Measurements from ENCODE around the gene OTULIN.

The OTULIN gene

DNA sequence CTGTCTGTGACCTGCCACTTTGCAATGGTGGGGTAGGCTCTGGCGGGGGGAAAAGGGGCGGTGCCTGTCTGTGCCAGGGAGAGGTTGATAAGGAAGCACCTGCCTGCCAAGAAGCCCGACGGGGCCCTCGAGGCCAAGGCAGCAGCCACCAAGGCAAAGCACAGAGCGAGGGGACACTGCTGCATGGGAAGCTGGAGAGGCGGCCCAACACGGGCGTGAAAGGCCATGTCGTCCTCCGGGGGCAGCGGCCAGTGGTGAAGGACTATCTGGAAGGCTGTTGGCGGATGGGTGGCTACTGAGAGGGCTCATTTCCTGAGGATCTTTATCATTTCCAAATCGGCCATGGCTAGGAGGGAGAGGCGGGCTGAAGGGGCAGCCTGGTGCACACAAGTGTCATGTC, 66.4 kb downstream of the OTULIN start:
- in situ Hi-C loops (cut with MboI; ENCODE audit: low pct_unique_long_range_greater_than_20kb, low sequenced_read_pairs): loop anchor here (25.0 kb wide), 1 partner anchor 281 kb away; no protein-coding TSS in a partner anchor
- DNase-seq: no peak

DNA sequence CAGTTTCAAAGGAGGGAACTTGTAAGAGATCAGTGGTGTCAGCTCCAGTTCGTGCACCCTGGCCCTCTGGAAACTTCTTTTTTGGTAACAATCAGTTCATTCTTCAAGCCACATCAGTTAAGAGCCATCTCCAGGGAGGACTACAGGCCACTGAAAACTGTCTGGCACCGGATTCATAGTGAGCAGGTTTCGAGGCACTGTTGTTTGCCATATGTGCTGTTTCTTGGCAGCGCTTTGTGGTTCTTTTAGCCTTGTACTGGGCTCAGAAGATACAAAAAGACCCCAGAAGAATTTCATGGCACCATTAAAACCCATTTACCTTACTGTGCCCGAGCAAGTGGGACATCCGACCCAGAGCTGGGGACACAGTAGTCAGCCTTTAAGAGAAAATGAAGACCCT, 68.5 kb downstream of the OTULIN start:
- in situ Hi-C loops (cut with MboI; ENCODE audit: low pct_unique_long_range_greater_than_20kb, low sequenced_read_pairs): loop anchor here (25.0 kb wide), 1 partner anchor 279 kb away; no protein-coding TSS in a partner anchor

DNA sequence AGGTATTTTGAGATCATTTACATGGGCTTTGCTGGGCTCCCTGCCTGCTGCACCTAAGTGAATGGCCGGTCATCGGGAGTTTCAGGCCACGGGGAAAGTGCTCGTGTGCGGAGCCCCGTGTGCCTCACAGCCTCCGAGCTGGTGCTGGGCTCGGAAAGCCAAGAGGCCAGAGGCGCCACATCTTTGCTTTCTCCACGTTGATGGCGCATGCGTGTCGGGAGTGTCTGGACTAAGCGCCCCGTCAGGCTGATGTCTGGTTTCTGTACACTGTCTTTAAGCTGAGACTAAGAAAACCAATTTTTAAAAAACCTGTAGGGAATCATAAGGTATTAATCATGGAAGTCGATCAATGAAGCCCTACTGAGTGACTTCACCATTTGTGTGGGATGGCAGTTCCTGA, 69.1 kb downstream of the OTULIN start:
- no peak for DNase-seq
- in situ Hi-C loops (cut with MboI; ENCODE audit: low pct_unique_long_range_greater_than_20kb, low sequenced_read_pairs): loop anchor here (25.0 kb wide), 1 partner anchor 279 kb away; no protein-coding TSS in a partner anchor

More for the DNA sequence above, 68.5 kb downstream of the OTULIN start:
- DNase-seq: no peak

GRCh38 chr5:14734396-14734795, 69.9 kb downstream of the OTULIN start:
- in situ Hi-C loops (cut with MboI; ENCODE audit: low pct_unique_long_range_greater_than_20kb, low sequenced_read_pairs): loop anchor here (25.0 kb wide), 1 partner anchor 278 kb away; no protein-coding TSS in a partner anchor
- no peak for DNase-seq

DNA sequence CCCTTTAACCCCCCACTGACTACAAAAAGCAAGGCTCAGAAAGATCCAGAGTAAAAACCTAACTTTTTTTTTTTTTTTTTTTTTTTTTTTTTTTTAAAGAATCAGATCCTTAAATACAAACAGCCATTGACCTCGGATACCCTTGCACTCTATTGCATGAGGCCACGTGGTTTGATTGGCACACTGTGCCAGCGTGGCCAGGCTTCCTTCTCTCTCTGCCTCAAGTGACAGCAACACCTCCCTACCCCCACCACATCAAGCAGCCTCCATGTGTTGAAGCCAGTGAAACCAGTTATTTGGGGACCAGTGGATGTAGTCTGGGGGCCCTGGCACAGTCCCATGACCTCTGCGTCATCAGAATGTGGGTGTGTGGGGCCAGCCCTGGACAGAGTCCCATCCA, 71.4 kb downstream of the OTULIN start:
- in situ Hi-C loops (cut with MboI; ENCODE audit: low pct_unique_long_range_greater_than_20kb, low sequenced_read_pairs): loop anchor here (25.0 kb wide), 1 partner anchor 276 kb away; no protein-coding TSS in a partner anchor
- no peak for DNase-seq

DNA sequence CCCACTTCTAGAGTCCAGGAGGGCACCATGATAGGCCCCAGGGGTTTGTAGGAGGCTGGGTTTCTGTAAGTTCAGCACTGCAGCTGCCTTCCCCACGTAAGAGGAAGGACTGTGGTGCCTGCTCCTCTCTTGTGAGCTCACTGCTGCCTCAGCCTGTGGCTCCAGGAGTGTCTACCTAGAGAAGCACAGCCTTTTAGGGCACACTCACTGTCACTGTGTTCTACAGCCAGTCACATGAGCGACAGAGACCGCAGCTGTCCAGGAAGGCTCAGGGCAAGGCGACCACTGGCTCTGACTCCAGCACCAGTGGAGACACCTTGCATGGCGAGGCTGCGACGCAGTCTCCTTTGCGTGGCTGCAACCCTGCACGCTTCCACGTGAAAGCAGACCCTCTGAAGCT, 72.8 kb downstream of the OTULIN start:
- no peak for DNase-seq
- in situ Hi-C loops (cut with MboI; ENCODE audit: low pct_unique_long_range_greater_than_20kb, low sequenced_read_pairs): loop anchor here (25.0 kb wide), 1 partner anchor 275 kb away; no protein-coding TSS in a partner anchor

GRCh38 chr5:14738050-14738449, 73.5 kb downstream of the OTULIN start:
- in situ Hi-C loops (cut with MboI; ENCODE audit: low pct_unique_long_range_greater_than_20kb, low sequenced_read_pairs): loop anchor here (25.0 kb wide), 1 partner anchor 274 kb away; no protein-coding TSS in a partner anchor
- no peak for DNase-seq

DNA sequence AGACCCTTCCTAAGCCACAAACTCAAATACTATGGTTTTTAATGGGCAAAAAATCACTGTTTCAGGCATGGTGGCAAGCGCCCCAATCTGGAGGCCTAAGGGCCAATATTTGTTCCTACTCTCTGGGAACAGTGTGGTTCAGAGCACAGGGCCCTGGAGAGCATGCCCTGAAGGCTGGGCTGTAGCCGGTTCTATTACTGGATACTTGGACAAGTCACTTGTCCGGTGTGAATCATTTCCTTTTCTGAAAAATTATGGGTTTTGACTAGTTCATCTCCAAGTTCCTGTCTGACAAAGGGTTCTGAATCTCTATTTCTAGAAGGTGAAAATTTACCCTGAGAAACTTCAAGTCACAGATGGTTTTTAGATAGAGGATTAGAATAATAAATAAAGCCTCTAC, 75.0 kb downstream of the OTULIN start:
- in situ Hi-C loops (cut with MboI; ENCODE audit: low pct_unique_long_range_greater_than_20kb, low sequenced_read_pairs): loop anchor here (25.0 kb wide), 1 partner anchor 273 kb away; no protein-coding TSS in a partner anchor
- DNase-seq: no peak

DNA sequence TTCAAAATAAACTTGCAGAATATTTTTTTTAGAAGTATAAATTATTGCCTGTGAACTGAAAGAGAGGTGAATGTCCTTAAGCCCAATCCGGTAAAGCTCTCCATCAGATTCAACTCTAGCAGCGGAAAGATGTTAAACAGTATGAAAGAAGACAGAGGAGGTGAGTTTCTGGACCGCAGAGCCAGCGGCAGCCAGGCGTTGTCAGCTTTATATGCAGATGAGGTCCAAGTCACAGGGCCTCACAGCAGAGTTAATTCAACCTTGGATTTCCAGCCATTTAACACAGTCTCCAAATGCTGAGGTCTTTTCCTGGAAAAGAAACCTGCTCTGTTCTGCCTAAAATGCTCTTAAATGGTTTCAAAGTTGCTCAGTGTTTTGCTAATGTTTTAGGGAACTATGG, 75.5 kb downstream of the OTULIN start:
- in situ Hi-C loops (cut with MboI; ENCODE audit: low pct_unique_long_range_greater_than_20kb, low sequenced_read_pairs): loop anchor here (25.0 kb wide), 1 partner anchor 272 kb away; no protein-coding TSS in a partner anchor
- DNase-seq: no peak

GRCh38 chr5:14741131-14741530, 76.6 kb downstream of the OTULIN start:
- DNase-seq: no peak
- in situ Hi-C loops (cut with MboI; ENCODE audit: low pct_unique_long_range_greater_than_20kb, low sequenced_read_pairs): loop anchor here (25.0 kb wide), 1 partner anchor 271 kb away; no protein-coding TSS in a partner anchor

DNA sequence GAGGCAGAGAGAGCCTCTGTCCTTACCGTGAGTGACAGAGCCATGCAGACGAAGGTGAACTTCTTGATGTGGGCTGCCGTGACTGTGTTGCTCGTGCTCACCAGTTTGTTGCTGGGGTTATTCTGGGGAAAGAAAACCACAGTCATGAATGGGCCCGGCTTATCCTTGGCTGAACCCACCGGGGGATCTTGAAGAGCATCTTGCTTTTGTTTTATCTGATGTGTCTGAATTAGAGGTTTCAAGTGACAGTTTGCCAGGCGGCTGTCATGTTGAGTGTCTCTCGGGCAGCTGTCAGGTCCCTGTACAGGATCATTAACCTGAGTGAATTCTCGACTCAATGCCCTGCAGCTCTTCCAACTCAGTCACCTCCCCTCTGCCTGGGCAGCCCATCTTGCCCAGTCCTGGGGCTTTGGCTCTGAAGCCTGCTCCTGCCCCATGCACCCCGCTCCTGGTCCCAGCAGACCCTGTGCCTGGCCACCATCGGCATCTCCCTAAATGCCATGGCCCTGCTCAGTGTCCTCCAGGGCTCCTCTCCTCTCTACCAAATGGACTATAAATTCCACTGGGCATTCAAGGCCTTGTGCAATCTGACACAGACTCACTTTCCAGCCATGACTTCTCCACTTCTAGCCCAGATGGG, 77.4 kb downstream of the OTULIN start:
- in situ Hi-C loops (cut with MboI; ENCODE audit: low pct_unique_long_range_greater_than_20kb, low sequenced_read_pairs): loop anchor here (25.0 kb wide), 1 partner anchor 270 kb away; no protein-coding TSS in a partner anchor
- DNase-seq: no peak

DNA sequence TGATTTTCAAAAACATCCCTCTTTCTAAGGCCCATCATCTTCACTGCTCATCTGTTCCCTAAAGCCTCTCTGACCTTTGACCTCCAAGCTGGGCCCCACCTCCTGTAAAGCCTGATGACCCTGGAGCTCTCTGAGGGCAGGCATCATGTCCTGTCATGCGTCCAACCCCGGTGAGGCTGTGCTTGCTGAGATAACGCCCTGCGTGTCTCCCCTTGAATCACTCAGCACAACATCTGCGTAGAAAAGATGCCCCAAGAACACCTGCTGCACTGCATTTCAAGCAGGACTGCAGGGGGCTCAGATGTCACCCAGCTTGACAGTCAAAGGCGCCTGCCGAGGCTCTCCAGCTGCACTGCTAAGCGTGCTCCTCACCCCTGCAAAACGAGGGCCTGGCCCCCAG, 78.0 kb downstream of the OTULIN start:
- DNase-seq: no peak
- in situ Hi-C loops (cut with MboI; ENCODE audit: low pct_unique_long_range_greater_than_20kb, low sequenced_read_pairs): loop anchor here (25.0 kb wide), 1 partner anchor 270 kb away; no protein-coding TSS in a partner anchor

GRCh38 chr5:14743601-14744295, 79.2 kb downstream of the OTULIN start:
- in situ Hi-C loops (cut with MboI; ENCODE audit: low pct_unique_long_range_greater_than_20kb, low sequenced_read_pairs): loop anchor here (25.0 kb wide), 1 partner anchor 269 kb away; no protein-coding TSS in a partner anchor
- no peak for DNase-seq

DNA sequence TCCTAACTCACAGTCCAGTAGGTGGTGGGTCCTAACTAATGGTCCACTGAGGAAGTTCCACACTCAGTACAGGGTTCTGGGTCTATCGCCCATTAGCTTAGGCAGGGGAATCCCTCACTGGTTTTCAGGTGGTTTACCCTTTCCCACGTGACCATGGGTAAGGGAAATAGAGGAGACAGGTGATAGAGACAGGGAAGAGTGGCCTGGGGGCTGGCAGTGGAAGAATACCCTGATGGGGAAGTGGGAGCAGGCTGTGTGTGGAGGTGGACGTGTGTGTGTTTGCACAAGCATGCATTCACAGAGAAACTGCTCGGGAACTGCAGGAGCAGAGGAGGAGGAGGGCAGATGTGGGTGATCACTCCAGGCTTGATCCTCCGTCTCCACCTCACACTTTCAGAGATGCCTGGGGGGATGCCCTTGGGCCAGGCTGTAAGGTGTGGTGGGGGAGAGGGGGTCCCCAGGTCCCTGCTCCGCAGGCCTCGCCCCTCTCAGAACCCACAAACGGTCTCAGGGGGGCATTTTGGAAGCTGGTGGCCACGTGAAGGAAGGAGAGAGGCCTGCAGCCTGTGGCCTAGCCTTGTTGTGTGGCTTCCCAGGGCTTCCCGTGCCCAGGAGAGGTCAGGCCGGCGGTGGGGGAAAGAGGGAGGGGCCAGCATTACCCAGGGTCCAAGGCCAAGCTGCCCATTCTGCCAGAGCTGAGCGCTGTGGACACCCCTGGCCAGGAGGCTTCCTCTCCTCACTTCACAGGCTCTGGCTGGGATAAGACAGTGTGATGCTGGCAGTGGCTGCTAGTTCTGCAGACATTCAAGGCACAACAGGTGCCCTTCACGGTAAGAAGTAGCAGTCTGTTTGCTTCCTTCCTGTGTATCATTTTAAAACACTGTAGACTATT, 80.0 kb downstream of the OTULIN start:
- no peak for DNase-seq
- in situ Hi-C loops (cut with MboI; ENCODE audit: low pct_unique_long_range_greater_than_20kb, low sequenced_read_pairs): loop anchor here (25.0 kb wide), 1 partner anchor 268 kb away; no protein-coding TSS in a partner anchor

DNA sequence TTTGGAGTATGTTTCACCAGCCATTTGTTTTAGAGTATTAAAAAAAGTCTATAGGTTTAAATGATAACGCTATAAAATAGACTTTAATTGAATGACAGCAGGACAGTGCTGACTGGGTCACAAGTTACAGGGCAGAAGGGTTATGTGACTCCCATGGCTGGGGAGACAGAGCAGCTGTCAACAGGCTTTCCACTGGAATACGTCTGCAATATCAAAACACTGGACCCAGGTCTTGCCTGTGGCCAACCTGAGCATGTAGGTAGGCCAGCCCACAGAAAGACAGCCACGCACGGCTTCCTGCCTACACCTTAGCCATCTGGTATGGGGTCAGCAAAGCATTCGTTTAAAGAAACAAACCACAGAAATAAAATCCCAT, 80.7 kb downstream of the OTULIN start:
- DNase-seq: no peak
- in situ Hi-C loops (cut with MboI; ENCODE audit: low pct_unique_long_range_greater_than_20kb, low sequenced_read_pairs): loop anchor here (25.0 kb wide), 1 partner anchor 267 kb away; no protein-coding TSS in a partner anchor

DNA sequence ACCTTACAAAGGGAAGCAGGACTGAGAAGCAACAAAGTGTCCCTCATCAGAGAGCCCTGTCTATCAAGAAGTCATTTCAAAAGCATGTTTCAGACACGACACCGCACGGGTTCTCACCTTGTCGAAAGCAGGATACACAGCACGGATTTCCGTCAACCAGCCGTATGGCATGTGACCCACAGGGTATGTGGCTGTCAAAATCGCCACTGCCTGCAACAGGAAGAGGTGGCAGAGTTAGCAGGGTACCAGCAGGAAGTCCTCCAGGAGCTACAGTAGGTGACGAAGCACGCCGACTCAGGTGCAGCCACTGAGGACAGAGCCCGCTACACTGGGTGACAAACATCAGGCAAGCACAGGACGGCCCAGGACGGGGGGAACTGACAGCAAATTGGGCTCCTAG, 81.2 kb downstream of the OTULIN start:
- no peak for DNase-seq
- in situ Hi-C loops (cut with MboI; ENCODE audit: low pct_unique_long_range_greater_than_20kb, low sequenced_read_pairs): loop anchor here (25.0 kb wide), 1 partner anchor 267 kb away; no protein-coding TSS in a partner anchor

DNA sequence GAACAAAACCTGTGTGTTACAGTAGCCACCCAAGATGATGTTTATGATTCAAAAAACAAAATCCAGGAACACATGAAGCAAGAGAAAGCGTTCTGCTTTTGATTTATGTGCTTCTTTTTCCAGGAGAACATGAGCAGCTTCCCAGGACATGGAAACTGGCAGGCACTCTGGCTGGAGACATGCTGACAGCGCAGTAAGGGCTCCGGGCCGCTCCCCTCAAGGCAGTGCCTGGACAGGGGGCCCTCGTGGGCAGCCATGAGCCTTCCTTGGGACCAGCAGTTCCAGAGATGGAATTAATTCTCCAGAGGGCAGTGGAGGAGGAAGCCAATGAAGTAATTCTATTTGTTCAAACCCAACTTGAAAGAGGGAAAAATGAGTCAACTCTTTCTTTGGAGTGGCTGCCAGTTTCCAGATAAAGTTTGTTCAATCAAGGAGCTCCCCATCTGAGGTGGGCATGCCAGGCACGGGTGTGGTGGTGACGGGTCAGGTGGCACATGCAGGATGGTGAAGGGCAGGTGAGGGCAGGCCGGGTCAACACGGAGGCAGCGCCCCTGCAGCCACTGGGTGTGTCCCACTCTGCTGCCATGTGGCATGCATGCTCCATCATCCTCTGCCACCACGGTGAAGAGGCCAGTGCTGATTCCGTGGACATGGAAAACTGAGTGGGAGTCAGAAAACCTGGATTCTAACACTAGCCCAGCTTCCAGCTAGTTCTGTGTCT, 83.8 kb downstream of the OTULIN start:
- in situ Hi-C loops (cut with MboI; ENCODE audit: low pct_unique_long_range_greater_than_20kb, low sequenced_read_pairs): loop anchor here (25.0 kb wide), 1 partner anchor 264 kb away; no protein-coding TSS in a partner anchor
- no peak for DNase-seq
